HG03521 (cell line): ENCODE results near the gene TUBAL3.

ENCODE experiments used
- ATAC-seq: cut with Tn5 transposase; IDR thresholded peaks from one replicate; pipeline ENCODE4 v1.9.1; 2021; ENCODE audit warnings: mild to moderate bottlenecking, moderate library complexity; ENCODE audit not compliant: unreplicated experiment

The TUBAL3 gene

GRCh38 chr10:5343979-5344378 lies 60.6 kb downstream of the TUBAL3 start:
- ATAC-seq, result no peak

- ATAC-seq, result no peak
Measured at GRCh38 chr10:5343561-5343960, 61.1 kb downstream of the TUBAL3 start.
